Measurements from ENCODE around the gene NEUROG2.
"Not testable (repeated sequence)": the region's sequence is repeated elsewhere in the genome, so short reads cannot be mapped to it uniquely, and the experiment has no call there.

DNA sequence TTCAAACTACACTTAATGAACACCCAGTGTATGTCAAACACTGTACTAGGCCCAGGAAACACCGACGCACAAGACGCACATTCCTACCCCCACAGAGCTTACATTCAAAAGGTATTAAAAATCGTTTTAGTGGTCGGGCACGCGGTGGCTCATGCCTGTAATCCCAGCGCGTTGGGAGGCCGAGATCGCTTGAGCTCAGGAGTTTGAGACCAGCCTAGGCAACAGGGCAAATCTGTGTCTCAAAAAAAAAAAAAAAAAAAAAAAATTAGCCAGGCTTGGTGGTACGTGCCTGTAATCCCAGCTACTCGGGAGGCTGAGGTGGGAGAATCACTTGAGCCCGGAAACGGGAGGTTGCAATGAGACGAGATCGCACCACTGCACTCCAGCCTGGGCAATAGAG lies 6.5 kb upstream of the NEUROG2 start:
- TF ChIP-seq POLR2A (IDR thresholded peaks at IDR 0.05): not testable (repeated sequence)
- TF ChIP-seq, protein P1, sequence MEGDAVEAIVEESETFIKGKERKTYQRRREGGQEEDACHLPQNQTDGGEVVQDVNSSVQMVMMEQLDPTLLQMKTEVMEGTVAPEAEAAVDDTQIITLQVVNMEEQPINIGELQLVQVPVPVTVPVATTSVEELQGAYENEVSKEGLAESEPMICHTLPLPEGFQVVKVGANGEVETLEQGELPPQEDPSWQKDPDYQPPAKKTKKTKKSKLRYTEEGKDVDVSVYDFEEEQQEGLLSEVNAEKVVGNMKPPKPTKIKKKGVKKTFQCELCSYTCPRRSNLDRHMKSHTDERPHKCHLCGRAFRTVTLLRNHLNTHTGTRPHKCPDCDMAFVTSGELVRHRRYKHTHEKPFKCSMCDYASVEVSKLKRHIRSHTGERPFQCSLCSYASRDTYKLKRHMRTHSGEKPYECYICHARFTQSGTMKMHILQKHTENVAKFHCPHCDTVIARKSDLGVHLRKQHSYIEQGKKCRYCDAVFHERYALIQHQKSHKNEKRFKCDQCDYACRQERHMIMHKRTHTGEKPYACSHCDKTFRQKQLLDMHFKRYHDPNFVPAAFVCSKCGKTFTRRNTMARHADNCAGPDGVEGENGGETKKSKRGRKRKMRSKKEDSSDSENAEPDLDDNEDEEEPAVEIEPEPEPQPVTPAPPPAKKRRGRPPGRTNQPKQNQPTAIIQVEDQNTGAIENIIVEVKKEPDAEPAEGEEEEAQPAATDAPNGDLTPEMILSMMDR (IDR thresholded peaks at IDR 0.05): not testable (repeated sequence)
